ENCODE measurements around the gene TMEM151A. TPM values are rescaled to one million over a fixed set of nuclear protein-coding genes. Genes with fewer than 3 reads are reported as not detected.

Gene TMEM151A
- total and polyA plus RNA-seq, 11 donors, result 0.08 to 7.9 (median 0.12) TPM; not detected in 5

DNA sequence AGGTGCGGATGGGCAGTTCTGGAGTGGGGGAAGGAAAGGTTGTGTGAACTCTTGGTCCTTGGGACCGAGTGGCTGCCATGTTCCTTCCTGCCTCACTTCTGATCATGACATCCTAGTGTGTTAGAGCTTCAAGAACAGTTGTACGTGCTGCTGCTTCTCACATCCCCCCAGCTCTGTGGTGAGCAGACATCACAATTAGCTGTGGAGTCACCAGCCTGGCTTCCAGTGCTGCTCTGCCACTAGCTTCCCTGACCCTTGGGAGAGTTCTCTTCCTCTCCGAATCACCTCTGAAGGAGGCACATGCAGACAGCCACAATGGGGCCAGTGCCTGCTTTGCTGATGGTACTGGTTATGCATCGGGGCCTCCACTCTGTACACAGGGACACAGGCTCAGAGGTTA is 29.5 kb upstream of the TMEM151A start:
- ATAC-seq (no peak), DNase-seq (no peak)
- TF ChIP-seq, protein P1, sequence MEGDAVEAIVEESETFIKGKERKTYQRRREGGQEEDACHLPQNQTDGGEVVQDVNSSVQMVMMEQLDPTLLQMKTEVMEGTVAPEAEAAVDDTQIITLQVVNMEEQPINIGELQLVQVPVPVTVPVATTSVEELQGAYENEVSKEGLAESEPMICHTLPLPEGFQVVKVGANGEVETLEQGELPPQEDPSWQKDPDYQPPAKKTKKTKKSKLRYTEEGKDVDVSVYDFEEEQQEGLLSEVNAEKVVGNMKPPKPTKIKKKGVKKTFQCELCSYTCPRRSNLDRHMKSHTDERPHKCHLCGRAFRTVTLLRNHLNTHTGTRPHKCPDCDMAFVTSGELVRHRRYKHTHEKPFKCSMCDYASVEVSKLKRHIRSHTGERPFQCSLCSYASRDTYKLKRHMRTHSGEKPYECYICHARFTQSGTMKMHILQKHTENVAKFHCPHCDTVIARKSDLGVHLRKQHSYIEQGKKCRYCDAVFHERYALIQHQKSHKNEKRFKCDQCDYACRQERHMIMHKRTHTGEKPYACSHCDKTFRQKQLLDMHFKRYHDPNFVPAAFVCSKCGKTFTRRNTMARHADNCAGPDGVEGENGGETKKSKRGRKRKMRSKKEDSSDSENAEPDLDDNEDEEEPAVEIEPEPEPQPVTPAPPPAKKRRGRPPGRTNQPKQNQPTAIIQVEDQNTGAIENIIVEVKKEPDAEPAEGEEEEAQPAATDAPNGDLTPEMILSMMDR (IDR thresholded peaks at IDR 0.05), result no peak
- TF ChIP-seq POLR2A (IDR thresholded peaks at IDR 0.05), result no peak
- no peak overlapping the region for H3K4me3 ChIP-seq
- H3K27me3 ChIP-seq, result peaks cover 0 to 2% (median 0%) of the 10 kb centered on the region in 9 donors
- H3K9me3 ChIP-seq, result no peaks in the 10 kb centered on the region
- no peak overlapping the region for H3K27ac ChIP-seq
- peaks cover 0 to 19% (median 15%) of the 10 kb centered on the region in 12 donors for H3K4me1 ChIP-seq
- intact Hi-C loops (cut with DNase I), result loop anchor here in 1 of 10 donors (10.0 kb wide), 1 partner anchor 407 kb away; the partner anchor contains the start of gene CFL1
- H3K36me3 ChIP-seq, result peaks cover 0 to 59% (median 29%) of the 10 kb centered on the region in 9 donors
- 92 to 93% (median 92%) methylated on average over 2 to 5 of the region's 5 CpGs for WGBS, 4 donors

DNA sequence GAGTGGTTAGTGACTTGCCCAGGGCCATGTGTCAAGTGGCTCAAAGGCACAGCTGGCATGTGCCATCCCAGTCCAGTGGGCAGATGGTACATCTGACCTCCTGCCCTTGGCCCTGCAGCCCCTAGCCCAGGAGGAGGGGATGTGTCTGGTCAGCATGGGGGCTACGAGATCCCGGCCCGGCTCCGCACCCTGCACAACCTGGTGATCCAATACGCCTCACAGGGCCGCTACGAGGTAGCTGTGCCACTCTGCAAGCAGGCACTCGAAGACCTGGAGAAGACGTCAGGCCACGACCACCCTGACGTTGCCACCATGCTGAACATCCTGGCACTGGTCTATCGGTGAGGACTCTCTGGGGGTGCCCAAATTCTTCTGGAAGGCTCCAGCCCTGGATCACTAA is 29.0 kb upstream of the TMEM151A start:
- DNase-seq (no peak), ATAC-seq (no peak)
- WGBS, 4 donors, result 94% methylated on average over 11 to 12 of the region's 12 CpGs; no CpG with 5 or more reads in 1 of the 4 donors
- Histone ChIP-seq H3K36me3 (peaks cover 0 to 59% (median 29%) of the 10 kb centered on the region in 9 donors), H3K4me3 (no peak overlapping the region), H3K27me3 (no peaks in the 10 kb centered on the region), H3K9me3 (no peaks in the 10 kb centered on the region), H3K4me1 (peaks cover 0 to 18% (median 13%) of the 10 kb centered on the region in 12 donors), H3K27ac (no peak overlapping the region)
- no peak for TF ChIP-seq POLR2A (IDR thresholded peaks at IDR 0.05)
- TF ChIP-seq, protein P1 (IDR thresholded peaks at IDR 0.05), result no peak
- intact Hi-C loops (cut with DNase I), result loop anchor here in 1 of 10 donors (10.0 kb wide), 1 partner anchor 408 kb away; the partner anchor contains the start of gene CFL1

DNA sequence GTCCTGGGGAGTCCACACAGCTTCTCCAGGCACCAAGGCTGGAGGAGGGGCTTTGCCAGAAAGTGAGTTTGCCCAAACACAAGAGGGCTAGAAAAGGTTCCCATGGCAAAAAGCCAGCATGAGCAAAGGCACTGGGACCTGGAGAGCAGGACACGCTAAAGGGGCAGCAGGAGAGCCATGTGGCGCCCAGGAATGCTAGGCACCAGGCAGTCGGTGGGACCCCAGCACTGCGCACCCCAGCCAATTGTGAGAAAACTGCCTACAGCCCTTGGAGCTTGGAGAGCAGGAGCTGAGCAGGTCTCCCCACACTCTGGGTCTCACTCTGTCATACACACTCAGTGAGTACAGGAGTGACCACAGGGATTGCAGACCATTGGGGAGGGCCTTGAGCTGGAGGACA is 28.5 kb upstream of the TMEM151A start:
- ATAC-seq (no peak), DNase-seq (no peak)
- intact Hi-C loops (cut with DNase I), result loop anchor here in 1 of 10 donors (10.0 kb wide), 1 partner anchor 408 kb away; the partner anchor contains the start of gene CFL1
- H3K9me3 ChIP-seq, result no peaks in the 10 kb centered on the region
- H3K36me3 ChIP-seq, result peaks cover 0 to 59% (median 29%) of the 10 kb centered on the region in 9 donors
- H3K4me3 ChIP-seq, result no peak overlapping the region
- no peak overlapping the region for H3K27ac ChIP-seq
- TF ChIP-seq POLR2A (IDR thresholded peaks at IDR 0.05), result no peak
- TF ChIP-seq, protein P1 (IDR thresholded peaks at IDR 0.05), result no peak
- WGBS, 4 donors, result 94 to 96% (median 95%) methylated on average over 4 of the region's 4 CpGs
- no peaks in the 10 kb centered on the region for H3K27me3 ChIP-seq
- H3K4me1 ChIP-seq, result peaks cover 0 to 18% (median 13%) of the 10 kb centered on the region in 12 donors

DNA sequence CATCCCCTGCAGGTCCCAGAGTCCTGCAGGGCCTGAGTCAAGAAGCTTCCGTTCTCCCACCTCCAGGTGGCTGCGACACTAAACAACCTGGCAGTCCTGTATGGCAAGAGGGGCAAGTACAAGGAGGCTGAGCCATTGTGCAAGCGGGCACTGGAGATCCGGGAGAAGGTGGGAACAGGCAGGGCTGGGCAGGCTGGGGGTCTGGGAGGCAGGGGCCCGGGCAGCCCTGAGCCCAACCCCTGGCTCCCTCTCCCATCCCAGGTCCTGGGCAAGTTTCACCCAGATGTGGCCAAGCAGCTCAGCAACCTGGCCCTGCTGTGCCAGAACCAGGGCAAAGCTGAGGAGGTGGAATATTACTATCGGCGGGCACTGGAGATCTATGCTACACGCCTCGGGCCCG is 27.9 kb upstream of the TMEM151A start:
- Histone ChIP-seq H3K36me3 (peaks cover 0 to 59% (median 29%) of the 10 kb centered on the region in 9 donors), H3K27ac (no peak overlapping the region), H3K4me3 (no peak overlapping the region), H3K27me3 (no peaks in the 10 kb centered on the region), H3K9me3 (no peaks in the 10 kb centered on the region), H3K4me1 (peaks cover 0 to 13% (median 8%) of the 10 kb centered on the region in 12 donors)
- intact Hi-C loops (cut with DNase I), result loop anchor here in 1 of 10 donors (10.0 kb wide), 1 partner anchor 409 kb away; the partner anchor contains the start of gene CFL1
- DNase-seq (no peak), ATAC-seq (no peak)
- no peak for TF ChIP-seq POLR2A (IDR thresholded peaks at IDR 0.05)
- TF ChIP-seq, protein P1 (IDR thresholded peaks at IDR 0.05), result no peak
- 93 to 99% (median 96%) methylated on average over 9 to 10 of the region's 10 CpGs for WGBS, 4 donors
